ENCODE measurements around the gene CCDC15. TPM values are rescaled to one million over a fixed set of nuclear protein-coding genes. Genes with fewer than 3 reads are reported as not detected.

CCDC15 gene
- total RNA-seq, 1 donor, result 2.2 TPM

DNA sequence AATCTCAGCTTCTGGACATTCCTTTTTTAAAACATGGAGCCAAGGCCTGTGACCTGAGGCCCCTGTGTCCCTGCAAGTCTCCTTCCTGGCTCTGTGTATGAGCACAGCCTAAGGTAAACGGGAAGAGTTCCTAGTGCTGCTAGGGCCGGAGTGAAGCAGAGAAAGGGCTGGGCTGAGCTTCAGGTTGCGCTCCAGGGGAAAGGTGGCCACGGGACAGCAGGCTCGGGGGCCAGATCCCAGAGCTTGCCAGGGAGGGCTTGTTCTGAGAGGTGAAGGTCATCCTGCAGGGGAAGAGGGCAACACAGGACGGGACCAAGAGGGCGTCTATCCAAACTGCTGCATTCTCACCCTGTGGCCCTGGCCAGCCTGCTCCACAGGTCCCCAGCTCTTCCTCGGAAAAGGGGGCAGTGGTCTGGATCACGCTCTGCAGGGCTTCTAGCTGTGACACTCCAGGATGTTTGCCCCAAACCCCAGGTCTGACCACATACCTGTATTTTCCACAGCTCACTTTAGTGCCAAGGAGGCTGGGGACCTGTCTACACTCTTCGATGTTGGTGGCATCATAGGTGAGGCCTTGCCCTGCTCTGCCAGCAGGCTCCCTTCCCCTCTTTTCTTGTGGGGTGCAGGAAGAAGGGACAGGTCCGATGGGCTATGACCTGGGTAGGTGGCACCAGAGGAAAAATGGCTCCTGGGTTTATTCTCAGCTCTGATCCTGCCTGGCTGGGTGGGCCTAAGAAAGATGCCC lies 129.5 kb downstream of the CCDC15 start:
- no peaks in the 10 kb centered on the region for H3K9me3 ChIP-seq (ENCODE audit: low read depth, low read length)
- H3K4me3 ChIP-seq (ENCODE audit: insufficient read depth, low read length), result no peak overlapping the region
- no peak for DNase-seq (ENCODE audit: insufficient read length, low spot score, missing footprints)
- H3K36me3 ChIP-seq (ENCODE audit: insufficient read depth, low read length), result no peaks in the 10 kb centered on the region
- H3K27me3 ChIP-seq (ENCODE audit: insufficient read depth, low read length), result no peaks in the 10 kb centered on the region
- TF ChIP-seq, protein P1, sequence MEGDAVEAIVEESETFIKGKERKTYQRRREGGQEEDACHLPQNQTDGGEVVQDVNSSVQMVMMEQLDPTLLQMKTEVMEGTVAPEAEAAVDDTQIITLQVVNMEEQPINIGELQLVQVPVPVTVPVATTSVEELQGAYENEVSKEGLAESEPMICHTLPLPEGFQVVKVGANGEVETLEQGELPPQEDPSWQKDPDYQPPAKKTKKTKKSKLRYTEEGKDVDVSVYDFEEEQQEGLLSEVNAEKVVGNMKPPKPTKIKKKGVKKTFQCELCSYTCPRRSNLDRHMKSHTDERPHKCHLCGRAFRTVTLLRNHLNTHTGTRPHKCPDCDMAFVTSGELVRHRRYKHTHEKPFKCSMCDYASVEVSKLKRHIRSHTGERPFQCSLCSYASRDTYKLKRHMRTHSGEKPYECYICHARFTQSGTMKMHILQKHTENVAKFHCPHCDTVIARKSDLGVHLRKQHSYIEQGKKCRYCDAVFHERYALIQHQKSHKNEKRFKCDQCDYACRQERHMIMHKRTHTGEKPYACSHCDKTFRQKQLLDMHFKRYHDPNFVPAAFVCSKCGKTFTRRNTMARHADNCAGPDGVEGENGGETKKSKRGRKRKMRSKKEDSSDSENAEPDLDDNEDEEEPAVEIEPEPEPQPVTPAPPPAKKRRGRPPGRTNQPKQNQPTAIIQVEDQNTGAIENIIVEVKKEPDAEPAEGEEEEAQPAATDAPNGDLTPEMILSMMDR (IDR thresholded peaks at IDR 0.05; ENCODE audit: extremely low read depth, low read depth, low read length), result no peak
- no peaks in the 10 kb centered on the region for H4K20me1 ChIP-seq (ENCODE audit: insufficient read depth, low read length)
- H3K4me1 ChIP-seq (ENCODE audit: insufficient read depth, low read length), result peaks cover 16% of the 10 kb centered on the region
- H3K79me2 ChIP-seq (ENCODE audit: insufficient read depth, low read length), result no peaks in the 10 kb centered on the region
- peak overlapping the region; percentile 48 for H3K4me2 ChIP-seq (ENCODE audit: insufficient read depth, low read length)
- peak overlapping the region; percentile 77 for H2AFZ ChIP-seq (ENCODE audit: low read length)
- peak overlapping the region; percentile 75 for H3K27ac ChIP-seq (ENCODE audit: low read depth, low read length)

- Histone ChIP-seq H3K4me3 (ENCODE audit: insufficient read depth, low read length) (no peak overlapping the region), H4K20me1 (ENCODE audit: insufficient read depth, low read length) (no peaks in the 10 kb centered on the region), H2AFZ (ENCODE audit: low read length) (no peak overlapping the region), H3K79me2 (ENCODE audit: insufficient read depth, low read length) (no peaks in the 10 kb centered on the region), H3K27me3 (ENCODE audit: insufficient read depth, low read length) (no peaks in the 10 kb centered on the region), H3K36me3 (ENCODE audit: insufficient read depth, low read length) (no peaks in the 10 kb centered on the region), H3K9me3 (ENCODE audit: low read depth, low read length) (no peaks in the 10 kb centered on the region), H3K27ac (ENCODE audit: low read depth, low read length) (no peak overlapping the region), H3K4me2 (ENCODE audit: insufficient read depth, low read length) (no peak overlapping the region), H3K4me1 (ENCODE audit: insufficient read depth, low read length) (peaks cover 16% of the 10 kb centered on the region)
- TF ChIP-seq, protein P1 (IDR thresholded peaks at IDR 0.05; ENCODE audit: extremely low read depth, low read depth, low read length), result no peak
- no peak for DNase-seq (ENCODE audit: insufficient read length, low spot score, missing footprints)
Observed at GRCh38 chr11:125084057-125084416, 130.0 kb downstream of the CCDC15 start.

GRCh38 chr11:125084761-125085231 lies 130.8 kb downstream of the CCDC15 start:
- H3K4me2 ChIP-seq (ENCODE audit: insufficient read depth, low read length), result no peak overlapping the region
- no peaks in the 10 kb centered on the region for H3K79me2 ChIP-seq (ENCODE audit: insufficient read depth, low read length)
- no peaks in the 10 kb centered on the region for H4K20me1 ChIP-seq (ENCODE audit: insufficient read depth, low read length)
- peaks cover 13% of the 10 kb centered on the region for H3K4me1 ChIP-seq (ENCODE audit: insufficient read depth, low read length)
- no peaks in the 10 kb centered on the region for H3K9me3 ChIP-seq (ENCODE audit: low read depth, low read length)
- TF ChIP-seq, protein P1 (IDR thresholded peaks at IDR 0.05; ENCODE audit: extremely low read depth, low read depth, low read length), result no peak
- DNase-seq (ENCODE audit: insufficient read length, low spot score, missing footprints), result no peak
- no peaks in the 10 kb centered on the region for H3K36me3 ChIP-seq (ENCODE audit: insufficient read depth, low read length)
- no peak overlapping the region for H3K27ac ChIP-seq (ENCODE audit: low read depth, low read length)
- H2AFZ ChIP-seq (ENCODE audit: low read length), result no peak overlapping the region
- no peak overlapping the region for H3K4me3 ChIP-seq (ENCODE audit: insufficient read depth, low read length)
- H3K27me3 ChIP-seq (ENCODE audit: insufficient read depth, low read length), result no peaks in the 10 kb centered on the region

DNA sequence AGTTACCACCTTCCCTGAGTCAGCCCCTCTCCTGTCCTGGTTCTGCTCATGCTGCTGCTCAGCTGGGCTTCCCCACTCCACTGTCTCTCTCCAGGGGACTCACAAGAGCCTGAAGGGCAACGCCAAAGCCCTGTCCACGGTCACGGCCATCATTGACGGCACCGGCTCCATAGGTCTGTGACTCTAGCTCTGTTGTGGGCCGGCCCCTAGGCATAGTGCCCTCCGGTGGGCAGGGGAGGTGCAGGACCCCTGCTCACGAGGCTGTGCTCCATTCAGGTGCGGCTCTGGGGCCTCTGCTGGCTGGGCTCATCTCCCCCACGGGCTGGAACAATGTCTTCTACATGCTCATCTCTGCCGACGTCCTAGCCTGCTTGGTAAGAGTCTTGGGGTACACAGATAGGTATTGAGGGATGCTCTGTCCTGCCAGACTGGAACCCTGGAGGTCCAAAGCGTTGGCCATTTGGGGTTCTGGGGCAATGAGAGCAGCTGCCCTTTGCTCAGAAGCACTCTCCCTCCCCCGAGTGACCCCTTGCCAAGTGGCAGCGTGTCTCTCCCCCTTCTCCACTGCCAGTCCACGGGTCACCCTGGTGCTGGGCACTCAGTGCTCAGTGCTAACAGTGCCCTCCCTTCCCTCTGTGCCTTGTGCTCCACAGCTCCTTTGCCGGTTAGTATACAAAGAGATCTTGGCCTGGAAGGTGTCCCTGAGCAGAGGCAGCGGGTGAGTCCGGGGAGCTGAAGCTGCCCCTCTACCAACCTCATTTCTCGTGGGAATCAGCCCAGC lies 131.5 kb downstream of the CCDC15 start:
- Histone ChIP-seq H3K9me3 (ENCODE audit: low read depth, low read length) (no peaks in the 10 kb centered on the region), H3K36me3 (ENCODE audit: insufficient read depth, low read length) (no peaks in the 10 kb centered on the region), H3K4me3 (ENCODE audit: insufficient read depth, low read length) (no peak overlapping the region), H3K4me1 (ENCODE audit: insufficient read depth, low read length) (peaks cover 13% of the 10 kb centered on the region), H3K79me2 (ENCODE audit: insufficient read depth, low read length) (no peaks in the 10 kb centered on the region), H3K27me3 (ENCODE audit: insufficient read depth, low read length) (no peaks in the 10 kb centered on the region), H4K20me1 (ENCODE audit: insufficient read depth, low read length) (no peaks in the 10 kb centered on the region), H2AFZ (ENCODE audit: low read length) (no peak overlapping the region), H3K27ac (ENCODE audit: low read depth, low read length) (no peak overlapping the region), H3K4me2 (ENCODE audit: insufficient read depth, low read length) (no peak overlapping the region)
- no peak for DNase-seq (ENCODE audit: insufficient read length, low spot score, missing footprints)
- TF ChIP-seq, protein P1 (IDR thresholded peaks at IDR 0.05; ENCODE audit: extremely low read depth, low read depth, low read length), result no peak
